Right lobe of liver (tissue), 4 donors: Measurements from ENCODE around the gene DLG1.

Experiments
- POLR2A ChIP-seq: fragments of 450-650 bp; IDR thresholded peaks from one replicate; pipeline ENCODE4 v1.6.1; 2017; ENCODE audit warnings: antibody characterized with exemption, mild to moderate bottlenecking
- TF ChIP-seq, protein P1 (sequence below), 4 donors: fragments of 200-600 bp in 3 of 4; fragments of 450-650 bp in 1 of 4; IDR thresholded peaks; one replicate each; pipeline versions ENCODE4 v1.5.1 to v1.8.0; 2016 to 2022; ENCODE audit warnings: antibody characterized with exemption in 4 of 4, mild to moderate bottlenecking in 2 of 4
- donor health status: DM: no; HTN: no; CAD: no.
- donor health status: DM: no; HTN: no; CAD: no.
- donor health status: DM: no; HTN: yes; CAD: no.

- TF ChIP-seq, protein P1, sequence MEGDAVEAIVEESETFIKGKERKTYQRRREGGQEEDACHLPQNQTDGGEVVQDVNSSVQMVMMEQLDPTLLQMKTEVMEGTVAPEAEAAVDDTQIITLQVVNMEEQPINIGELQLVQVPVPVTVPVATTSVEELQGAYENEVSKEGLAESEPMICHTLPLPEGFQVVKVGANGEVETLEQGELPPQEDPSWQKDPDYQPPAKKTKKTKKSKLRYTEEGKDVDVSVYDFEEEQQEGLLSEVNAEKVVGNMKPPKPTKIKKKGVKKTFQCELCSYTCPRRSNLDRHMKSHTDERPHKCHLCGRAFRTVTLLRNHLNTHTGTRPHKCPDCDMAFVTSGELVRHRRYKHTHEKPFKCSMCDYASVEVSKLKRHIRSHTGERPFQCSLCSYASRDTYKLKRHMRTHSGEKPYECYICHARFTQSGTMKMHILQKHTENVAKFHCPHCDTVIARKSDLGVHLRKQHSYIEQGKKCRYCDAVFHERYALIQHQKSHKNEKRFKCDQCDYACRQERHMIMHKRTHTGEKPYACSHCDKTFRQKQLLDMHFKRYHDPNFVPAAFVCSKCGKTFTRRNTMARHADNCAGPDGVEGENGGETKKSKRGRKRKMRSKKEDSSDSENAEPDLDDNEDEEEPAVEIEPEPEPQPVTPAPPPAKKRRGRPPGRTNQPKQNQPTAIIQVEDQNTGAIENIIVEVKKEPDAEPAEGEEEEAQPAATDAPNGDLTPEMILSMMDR (IDR thresholded peaks at IDR 0.05) = no peak
- no peak for TF ChIP-seq POLR2A
Measured at GRCh38 chr3:197238842-197239241, 59.6 kb downstream of the DLG1 start.
